ENCODE data around the gene GADD45G.

The GADD45G gene

GRCh38 chr9:89603767-89604665 lies 796 bp upstream of the GADD45G start:
- DNase-seq (ENCODE audit: low read depth, low spot score): peak; percentile 45
- peak; percentile 48 for TF ChIP-seq CTCF (IDR thresholded peaks at IDR 0.05; ENCODE audit: low read depth, low read length)
- H3K4me3 ChIP-seq (ENCODE audit: low read depth, low read length): peak overlapping the region; percentile 10
- in situ Hi-C loops (cut with HindIII; ENCODE audit: low sequenced_read_pairs): no loop called here

GRCh38 chr9:89605465-89606048 lies 745 bp downstream of the GADD45G start:
- in situ Hi-C loops (cut with HindIII; ENCODE audit: low sequenced_read_pairs): no loop called here
- DNase-seq (ENCODE audit: low read depth, low spot score): peak; percentile 43
- peak overlapping the region; percentile 46 for H3K4me3 ChIP-seq (ENCODE audit: low read depth, low read length)
- TF ChIP-seq CTCF (IDR thresholded peaks at IDR 0.05; ENCODE audit: low read depth, low read length): no peak

GRCh38 chr9:89606049-89606623 lies 1.3 kb downstream of the GADD45G start:
- H3K4me3 ChIP-seq (ENCODE audit: low read depth, low read length): peak overlapping the region; percentile 46
- in situ Hi-C loops (cut with HindIII; ENCODE audit: low sequenced_read_pairs): no loop called here
- peak; percentile 77 for DNase-seq (ENCODE audit: low read depth, low spot score)
- TF ChIP-seq CTCF (IDR thresholded peaks at IDR 0.05; ENCODE audit: low read depth, low read length): no peak

GRCh38 chr9:89606624-89607311 lies 2.0 kb downstream of the GADD45G start:
- TF ChIP-seq CTCF (IDR thresholded peaks at IDR 0.05; ENCODE audit: low read depth, low read length): no peak
- no peak for DNase-seq (ENCODE audit: low read depth, low spot score)
- no peak overlapping the region for H3K4me3 ChIP-seq (ENCODE audit: low read depth, low read length)
- in situ Hi-C loops (cut with HindIII; ENCODE audit: low sequenced_read_pairs): no loop called here

GRCh38 chr9:89608641-89609335 lies 4.0 kb downstream of the GADD45G start:
- DNase-seq (ENCODE audit: low read depth, low spot score): no peak
- in situ Hi-C loops (cut with HindIII; ENCODE audit: low sequenced_read_pairs): no loop called here
- no peak overlapping the region for H3K4me3 ChIP-seq (ENCODE audit: low read depth, low read length)
- TF ChIP-seq CTCF (IDR thresholded peaks at IDR 0.05; ENCODE audit: low read depth, low read length): no peak
